ENCODE data around the gene ERN1. TPM values are rescaled to one million over a fixed set of nuclear protein-coding genes. Genes with fewer than 3 reads are reported as not detected.
A peak's percentile ranks its signal among the peaks of the same experiment; 100 is the strongest.

ERN1 gene
- total RNA-seq, 1 donor from 2014 or later, result 20.6 TPM

DNA sequence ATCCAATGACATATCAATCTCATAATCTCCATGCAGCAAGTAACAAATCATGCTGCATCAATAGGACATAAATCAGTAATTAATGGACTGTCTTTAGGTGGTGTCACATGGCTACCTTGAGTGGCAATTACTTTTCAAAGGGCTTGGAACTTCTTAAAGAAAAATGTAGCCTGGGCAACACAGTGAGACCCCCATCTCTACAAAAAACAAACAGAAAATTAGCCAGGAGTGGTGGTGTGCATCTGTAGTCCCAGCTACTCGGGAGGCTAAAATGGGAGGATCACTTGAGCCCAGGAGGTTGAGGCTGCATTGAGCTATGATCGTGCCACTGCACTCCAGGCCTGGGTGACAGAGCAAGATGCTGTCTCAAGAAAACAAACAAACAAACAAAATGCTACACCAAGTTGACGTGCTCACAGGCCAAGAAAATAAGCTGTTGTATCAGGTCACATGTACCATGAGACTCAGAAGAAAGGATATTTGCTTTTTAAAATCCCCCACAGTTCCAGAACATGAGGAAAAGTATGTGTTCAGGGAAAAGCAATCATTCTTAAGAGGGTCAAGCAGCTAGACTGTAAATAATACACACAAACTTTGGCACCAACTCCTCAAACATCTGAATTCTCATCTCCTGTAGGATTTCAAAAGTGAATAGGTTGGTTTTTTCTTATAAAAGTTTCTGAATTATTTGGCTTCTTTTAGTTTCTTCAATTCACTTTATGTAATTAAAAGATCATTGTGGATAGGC lies 23.8 kb upstream of the ERN1 start:
- H3K9me3 Mint-ChIP-seq, result no peaks in the 10 kb centered on the region
- H3K36me3 Mint-ChIP-seq, result peaks cover 17% of the 10 kb centered on the region
- TF ChIP-seq, protein P1, sequence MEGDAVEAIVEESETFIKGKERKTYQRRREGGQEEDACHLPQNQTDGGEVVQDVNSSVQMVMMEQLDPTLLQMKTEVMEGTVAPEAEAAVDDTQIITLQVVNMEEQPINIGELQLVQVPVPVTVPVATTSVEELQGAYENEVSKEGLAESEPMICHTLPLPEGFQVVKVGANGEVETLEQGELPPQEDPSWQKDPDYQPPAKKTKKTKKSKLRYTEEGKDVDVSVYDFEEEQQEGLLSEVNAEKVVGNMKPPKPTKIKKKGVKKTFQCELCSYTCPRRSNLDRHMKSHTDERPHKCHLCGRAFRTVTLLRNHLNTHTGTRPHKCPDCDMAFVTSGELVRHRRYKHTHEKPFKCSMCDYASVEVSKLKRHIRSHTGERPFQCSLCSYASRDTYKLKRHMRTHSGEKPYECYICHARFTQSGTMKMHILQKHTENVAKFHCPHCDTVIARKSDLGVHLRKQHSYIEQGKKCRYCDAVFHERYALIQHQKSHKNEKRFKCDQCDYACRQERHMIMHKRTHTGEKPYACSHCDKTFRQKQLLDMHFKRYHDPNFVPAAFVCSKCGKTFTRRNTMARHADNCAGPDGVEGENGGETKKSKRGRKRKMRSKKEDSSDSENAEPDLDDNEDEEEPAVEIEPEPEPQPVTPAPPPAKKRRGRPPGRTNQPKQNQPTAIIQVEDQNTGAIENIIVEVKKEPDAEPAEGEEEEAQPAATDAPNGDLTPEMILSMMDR (IDR thresholded peaks at IDR 0.05; ENCODE audit: unreplicated experiment), result no peak
- H3K4me3 Mint-ChIP-seq, result no peak overlapping the region
- H3K27me3 Mint-ChIP-seq (ENCODE audit: low read depth), result no peaks in the 10 kb centered on the region
- peaks cover 57% of the 10 kb centered on the region for H3K4me1 Mint-ChIP-seq
- peak overlapping the region; percentile 76 for H3K27ac Mint-ChIP-seq
- DNase-seq (ENCODE audit: low spot score in 2 of 2, unreplicated experiment in 2 of 2), result no peak

DNA sequence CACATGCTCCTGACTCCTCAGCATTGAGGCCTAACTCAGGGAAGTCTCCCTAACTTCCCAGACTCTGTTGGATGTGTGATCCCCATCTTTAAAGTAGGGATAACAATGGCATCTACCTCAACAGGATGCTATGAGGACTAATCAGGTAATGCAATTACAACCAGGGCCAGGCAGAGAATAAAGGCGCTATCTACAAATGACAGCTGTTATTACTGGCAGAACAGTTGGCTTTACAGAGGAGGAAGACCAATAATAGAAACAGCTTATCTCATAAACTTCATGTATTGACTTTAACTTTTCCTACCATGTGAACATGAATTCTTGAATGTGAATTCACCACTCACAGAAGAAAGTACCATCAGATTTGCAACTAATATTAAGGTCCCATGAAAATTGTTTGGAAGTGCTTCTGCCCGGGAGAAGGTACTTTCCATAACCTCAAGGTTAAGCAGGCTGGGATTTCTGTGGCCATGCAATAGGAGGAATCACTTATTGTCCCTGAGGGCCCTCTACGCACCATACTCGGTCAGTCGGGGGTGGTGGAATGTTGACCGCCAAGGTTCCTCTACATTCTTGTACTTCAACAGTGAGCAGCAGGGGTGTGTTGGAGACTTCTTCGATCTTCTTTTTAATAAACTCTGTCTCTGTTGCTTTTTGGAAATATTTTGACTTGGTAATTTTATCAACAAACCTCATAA lies 22.6 kb upstream of the ERN1 start:
- Mint-ChIP-seq H3K4me1 (peaks cover 56% of the 10 kb centered on the region), H3K4me3 (no peak overlapping the region), H3K36me3 (peaks cover 23% of the 10 kb centered on the region), H3K9me3 (no peaks in the 10 kb centered on the region), H3K27ac (no peak overlapping the region), H3K27me3 (ENCODE audit: low read depth) (no peaks in the 10 kb centered on the region)
- no peak for DNase-seq (ENCODE audit: low spot score in 2 of 2, unreplicated experiment in 2 of 2)
- TF ChIP-seq, protein P1 (IDR thresholded peaks at IDR 0.05; ENCODE audit: unreplicated experiment), result no peak

DNA sequence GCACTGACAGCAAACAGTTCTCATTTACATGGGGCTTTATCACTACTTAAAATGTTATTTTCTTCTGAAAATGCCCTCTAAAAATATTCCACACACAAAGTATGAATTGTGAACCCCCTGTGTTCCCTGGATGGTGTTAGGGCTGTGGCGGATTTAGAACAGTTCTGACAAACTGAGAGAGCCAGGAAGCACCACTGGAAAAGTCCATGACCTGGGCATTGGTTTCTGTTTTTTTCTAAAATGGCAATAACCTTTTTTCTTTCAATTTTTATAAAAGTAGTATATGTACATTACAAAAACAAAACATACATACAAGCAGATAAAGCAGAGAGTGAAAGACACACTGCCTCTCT lies 21.0 kb upstream of the ERN1 start:
- H3K9me3 Mint-ChIP-seq, result no peaks in the 10 kb centered on the region
- no peak for DNase-seq (ENCODE audit: low spot score in 2 of 2, unreplicated experiment in 2 of 2)
- H3K4me1 Mint-ChIP-seq, result peaks cover 53% of the 10 kb centered on the region
- no peaks in the 10 kb centered on the region for H3K27me3 Mint-ChIP-seq (ENCODE audit: low read depth)
- H3K4me3 Mint-ChIP-seq, result no peak overlapping the region
- TF ChIP-seq, protein P1 (IDR thresholded peaks at IDR 0.05; ENCODE audit: unreplicated experiment), result no peak
- no peak overlapping the region for H3K27ac Mint-ChIP-seq
- peaks cover 23% of the 10 kb centered on the region for H3K36me3 Mint-ChIP-seq

DNA sequence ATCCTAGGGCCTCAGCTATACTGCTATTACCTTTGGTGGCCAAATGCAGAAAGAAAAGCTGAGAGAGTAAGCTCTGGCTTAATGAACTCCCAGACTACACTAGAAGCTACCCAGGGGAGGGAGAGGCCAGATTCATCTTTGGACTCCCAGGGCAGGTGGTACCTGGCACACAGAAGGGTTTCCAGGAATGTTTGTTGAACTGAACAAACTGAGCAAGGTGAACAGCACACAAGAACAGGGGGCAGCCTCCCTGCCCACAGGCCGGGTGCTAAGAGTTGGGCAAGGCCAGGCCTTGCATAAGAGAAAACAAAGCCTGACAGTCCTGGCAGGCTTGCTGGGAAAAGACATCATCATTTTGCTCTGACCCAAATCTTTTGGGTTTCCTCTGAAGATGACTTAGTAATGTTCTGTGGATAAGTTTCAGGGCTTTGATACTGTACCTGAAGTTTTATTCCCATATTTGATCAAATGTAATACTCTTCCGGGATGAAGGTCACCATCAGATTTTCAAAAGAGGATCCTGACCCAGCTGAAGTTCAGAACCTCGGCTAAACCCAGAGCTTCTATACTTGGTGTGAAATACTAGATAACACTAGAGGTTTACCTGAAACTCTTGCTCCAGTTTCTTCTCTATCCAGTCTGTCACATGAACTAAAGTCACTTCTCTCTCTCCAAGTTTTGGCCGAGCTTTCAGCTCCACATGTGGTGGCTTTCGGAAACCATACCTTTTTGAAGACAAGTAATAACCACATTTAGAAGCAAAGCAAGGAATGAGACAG lies 20.5 kb upstream of the ERN1 start:
- no peak overlapping the region for H3K27ac Mint-ChIP-seq
- TF ChIP-seq, protein P1 (IDR thresholded peaks at IDR 0.05; ENCODE audit: unreplicated experiment), result no peak
- H3K27me3 Mint-ChIP-seq (ENCODE audit: low read depth), result no peaks in the 10 kb centered on the region
- H3K4me1 Mint-ChIP-seq, result peaks cover 49% of the 10 kb centered on the region
- H3K36me3 Mint-ChIP-seq, result peaks cover 23% of the 10 kb centered on the region
- DNase-seq (ENCODE audit: low spot score in 2 of 2, unreplicated experiment in 2 of 2), result no peak
- no peak overlapping the region for H3K4me3 Mint-ChIP-seq
- H3K9me3 Mint-ChIP-seq, result no peaks in the 10 kb centered on the region

DNA sequence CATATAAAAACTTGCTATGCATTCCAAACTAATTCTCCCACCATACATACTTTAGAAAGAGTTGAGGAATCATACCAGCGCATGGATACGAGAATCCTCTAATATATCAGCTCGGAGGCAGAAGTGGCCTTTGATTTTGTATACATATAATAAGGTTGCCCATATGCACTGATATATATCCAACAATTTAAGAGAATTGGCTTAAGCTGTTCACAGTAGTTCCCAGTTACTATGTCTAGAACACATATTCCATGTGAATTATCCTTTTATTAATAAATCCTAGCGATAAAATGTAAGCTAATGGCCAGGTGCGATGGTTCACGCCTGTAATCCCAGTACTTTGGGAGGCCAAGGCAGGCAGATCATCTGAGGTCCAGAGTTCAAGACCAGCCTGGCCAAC lies 19.3 kb upstream of the ERN1 start:
- TF ChIP-seq, protein P1 (IDR thresholded peaks at IDR 0.05; ENCODE audit: unreplicated experiment), result no peak
- H3K4me3 Mint-ChIP-seq, result no peak overlapping the region

More for the DNA sequence above, 19.3 kb upstream of the ERN1 start:
- Mint-ChIP-seq H3K9me3 (no peaks in the 10 kb centered on the region), H3K27ac (no peak overlapping the region), H3K36me3 (peaks cover 23% of the 10 kb centered on the region), H3K4me1 (peaks cover 43% of the 10 kb centered on the region), H3K27me3 (ENCODE audit: low read depth) (no peaks in the 10 kb centered on the region)
- DNase-seq (ENCODE audit: low spot score in 2 of 2, unreplicated experiment in 2 of 2), result no peak
